ENCODE data around the gene ONECUT3. TPM values are rescaled to one million over a fixed set of nuclear protein-coding genes. Genes with fewer than 3 reads are reported as not detected.

The ONECUT3 gene
- total RNA-seq, 1 experiment from 2014 or later, result not detected

GRCh38 chr19:1810439-1811160, 57.3 kb downstream of the ONECUT3 start:
- no peak overlapping the region for H2AFZ ChIP-seq (ENCODE audit: low read length)

GRCh38 chr19:1811472-1811894, 58.2 kb downstream of the ONECUT3 start:
- no peaks in the 10 kb centered on the region for H3K79me2 ChIP-seq (ENCODE audit: low read length)
- H3K9me2 ChIP-seq (replicated peaks; ENCODE audit: insufficient read depth, low read length), result no peaks in the 10 kb centered on the region
- no peak overlapping the region for H2AFZ ChIP-seq (ENCODE audit: low read length)
- no peaks in the 10 kb centered on the region for H3K9me3 ChIP-seq (ENCODE audit: low read length)
- no peaks in the 10 kb centered on the region for H3K27me3 ChIP-seq (ENCODE audit: low read length)
- H3K9ac ChIP-seq (ENCODE audit: low read length), result peak overlapping the region; percentile 68
- H3K4me1 ChIP-seq (ENCODE audit: low read length), result peaks cover 19% of the 10 kb centered on the region
- H3K4me2 ChIP-seq (ENCODE audit: low read depth, low read length, poor library complexity, severe bottlenecking), result peak overlapping the region; percentile 75
- H3K27ac ChIP-seq (ENCODE audit: low read length), result no peak overlapping the region
- no peak for DNase-seq
- H3K36me3 ChIP-seq (ENCODE audit: insufficient read depth, low read length), result no peaks in the 10 kb centered on the region
- H3K4me3 ChIP-seq (ENCODE audit: low read length), result peak overlapping the region; percentile 61
- H4K20me1 ChIP-seq (ENCODE audit: insufficient read depth, low read depth, low read length), result no peaks in the 10 kb centered on the region

More at GRCh38 chr19:1810439-1811160, 57.3 kb downstream of the ONECUT3 start:
- DNase-seq, result no peak
- Histone ChIP-seq H4K20me1 (ENCODE audit: insufficient read depth, low read depth, low read length) (no peaks in the 10 kb centered on the region), H3K4me1 (ENCODE audit: low read length) (peaks cover 19% of the 10 kb centered on the region), H3K27ac (ENCODE audit: low read length) (no peak overlapping the region), H3K9me2 (replicated peaks; ENCODE audit: insufficient read depth, low read length) (no peaks in the 10 kb centered on the region), H3K27me3 (ENCODE audit: low read length) (no peaks in the 10 kb centered on the region), H3K36me3 (ENCODE audit: insufficient read depth, low read length) (no peaks in the 10 kb centered on the region), H3K4me3 (ENCODE audit: low read length) (no peak overlapping the region), H3K4me2 (ENCODE audit: low read depth, low read length, poor library complexity, severe bottlenecking) (no peak overlapping the region), H3K9me3 (ENCODE audit: low read length) (no peaks in the 10 kb centered on the region), H3K9ac (ENCODE audit: low read length) (no peak overlapping the region), H3K79me2 (ENCODE audit: low read length) (no peaks in the 10 kb centered on the region)

- Histone ChIP-seq H3K36me3 (ENCODE audit: insufficient read depth, low read length) (no peaks in the 10 kb centered on the region), H4K20me1 (ENCODE audit: insufficient read depth, low read depth, low read length) (no peaks in the 10 kb centered on the region), H3K9me3 (ENCODE audit: low read length) (no peaks in the 10 kb centered on the region), H3K9ac (ENCODE audit: low read length) (peak within 1 kb of the TSS; percentile 68), H3K4me2 (ENCODE audit: low read depth, low read length, poor library complexity, severe bottlenecking) (peak within 1 kb of the TSS; percentile 75), H3K27me3 (ENCODE audit: low read length) (no peaks in the 10 kb centered on the region), H3K27ac (ENCODE audit: low read length) (no peak within 1 kb of the TSS; the same call in 1 of the 2 replicates), H3K4me3 (ENCODE audit: low read length) (peak within 1 kb of the TSS; percentile 61), H3K79me2 (ENCODE audit: low read length) (no peaks in the 10 kb centered on the region), H2AFZ (ENCODE audit: low read length) (no peak within 1 kb of the TSS), H3K4me1 (ENCODE audit: low read length) (peaks cover 19% of the 10 kb centered on the region), H3K9me2 (replicated peaks; ENCODE audit: insufficient read depth, low read length) (no peaks in the 10 kb centered on the region)
- DNase-seq, result no peak
Measured at GRCh38 chr19:1811942-1812425, 58.7 kb downstream of the ONECUT3 start, which contains the start of gene ATP8B3. Gene ATP8B3 (minus strand): TSS chr19:1812276. CDS start chr19:1811736, 540 bp downstream.

- H3K4me2 ChIP-seq (ENCODE audit: low read depth, low read length, poor library complexity, severe bottlenecking), result peak overlapping the region; percentile 60
- no peak overlapping the region for H2AFZ ChIP-seq (ENCODE audit: low read length)
- H3K9me2 ChIP-seq (replicated peaks; ENCODE audit: insufficient read depth, low read length), result no peaks in the 10 kb centered on the region
- no peaks in the 10 kb centered on the region for H4K20me1 ChIP-seq (ENCODE audit: insufficient read depth, low read depth, low read length)
- H3K4me3 ChIP-seq (ENCODE audit: low read length), result peak overlapping the region; percentile 54; the same call in 1 of the 2 replicates
- H3K79me2 ChIP-seq (ENCODE audit: low read length), result no peaks in the 10 kb centered on the region
- DNase-seq, result peak; percentile 99
- no peaks in the 10 kb centered on the region for H3K36me3 ChIP-seq (ENCODE audit: insufficient read depth, low read length)
- H3K27me3 ChIP-seq (ENCODE audit: low read length), result no peaks in the 10 kb centered on the region
- no peak overlapping the region for H3K27ac ChIP-seq (ENCODE audit: low read length)
- H3K9ac ChIP-seq (ENCODE audit: low read length), result peak overlapping the region; percentile 67
- peaks cover 19% of the 10 kb centered on the region for H3K4me1 ChIP-seq (ENCODE audit: low read length)
- H3K9me3 ChIP-seq (ENCODE audit: low read length), result no peaks in the 10 kb centered on the region
Measured at GRCh38 chr19:1812426-1813191, 59.3 kb downstream of the ONECUT3 start.

DNA sequence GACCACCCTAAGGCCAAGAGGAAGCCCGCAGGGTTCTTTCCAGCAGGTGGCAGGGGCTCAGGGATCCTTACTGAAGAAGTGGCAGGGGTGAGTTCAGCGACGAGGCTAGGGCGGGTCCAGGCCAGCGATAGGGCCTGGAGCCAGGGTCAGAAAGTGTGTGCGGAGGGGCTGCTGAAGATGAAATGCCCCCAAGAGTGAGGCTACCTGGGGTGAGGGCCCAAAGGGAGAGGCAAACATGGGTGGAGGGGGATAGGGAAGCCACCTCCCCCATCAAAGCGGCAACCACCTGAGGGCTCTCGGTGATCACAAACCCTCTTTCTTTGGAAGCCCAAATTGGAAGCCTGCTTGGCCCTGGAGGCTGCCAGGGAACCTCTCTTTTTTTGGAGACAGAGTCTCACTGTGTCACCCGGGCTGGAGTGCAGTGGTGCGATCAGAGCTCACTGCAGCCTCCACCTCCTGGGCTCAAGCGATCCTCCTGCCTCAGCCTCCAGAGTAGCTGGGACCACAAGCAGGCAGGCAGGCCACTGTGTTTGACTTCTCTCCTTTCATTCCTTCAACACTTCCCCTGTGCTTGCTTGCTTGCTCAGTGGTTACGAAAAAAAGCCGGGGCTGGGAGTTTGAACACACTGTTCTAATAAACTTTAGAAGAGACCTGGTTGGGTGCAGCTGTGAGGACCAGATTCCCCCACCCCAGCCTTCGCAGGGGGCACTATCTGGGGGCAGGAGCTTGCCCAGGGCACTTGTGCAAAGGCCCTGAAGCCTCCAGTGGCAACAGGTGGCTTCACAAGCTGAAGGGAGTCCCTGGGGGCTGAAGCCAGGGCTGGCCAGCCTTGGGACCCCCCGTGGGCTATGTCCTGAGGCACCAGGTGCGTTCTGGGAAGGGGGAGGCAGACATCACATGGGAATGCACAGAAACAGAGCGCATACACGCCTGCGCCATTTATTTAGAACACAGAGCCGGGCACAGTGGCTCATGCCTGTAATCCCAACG, 60.2 kb downstream of the ONECUT3 start:
- H3K4me3 ChIP-seq (ENCODE audit: low read length), result peak overlapping the region; percentile 54; the same call in 1 of the 2 replicates
- peak overlapping the region; percentile 67 for H3K9ac ChIP-seq (ENCODE audit: low read length)
- peak overlapping the region; percentile 60 for H3K4me2 ChIP-seq (ENCODE audit: low read depth, low read length, poor library complexity, severe bottlenecking)
- no peak overlapping the region for H2AFZ ChIP-seq (ENCODE audit: low read length)
- H4K20me1 ChIP-seq (ENCODE audit: insufficient read depth, low read depth, low read length), result no peaks in the 10 kb centered on the region
- H3K36me3 ChIP-seq (ENCODE audit: insufficient read depth, low read length), result no peaks in the 10 kb centered on the region
- H3K27me3 ChIP-seq (ENCODE audit: low read length), result no peaks in the 10 kb centered on the region
- H3K9me2 ChIP-seq (replicated peaks; ENCODE audit: insufficient read depth, low read length), result no peaks in the 10 kb centered on the region
- peaks cover 19% of the 10 kb centered on the region for H3K4me1 ChIP-seq (ENCODE audit: low read length)
- H3K27ac ChIP-seq (ENCODE audit: low read length), result no peak overlapping the region
- no peak for DNase-seq
- no peaks in the 10 kb centered on the region for H3K9me3 ChIP-seq (ENCODE audit: low read length)
- no peaks in the 10 kb centered on the region for H3K79me2 ChIP-seq (ENCODE audit: low read length)

DNA sequence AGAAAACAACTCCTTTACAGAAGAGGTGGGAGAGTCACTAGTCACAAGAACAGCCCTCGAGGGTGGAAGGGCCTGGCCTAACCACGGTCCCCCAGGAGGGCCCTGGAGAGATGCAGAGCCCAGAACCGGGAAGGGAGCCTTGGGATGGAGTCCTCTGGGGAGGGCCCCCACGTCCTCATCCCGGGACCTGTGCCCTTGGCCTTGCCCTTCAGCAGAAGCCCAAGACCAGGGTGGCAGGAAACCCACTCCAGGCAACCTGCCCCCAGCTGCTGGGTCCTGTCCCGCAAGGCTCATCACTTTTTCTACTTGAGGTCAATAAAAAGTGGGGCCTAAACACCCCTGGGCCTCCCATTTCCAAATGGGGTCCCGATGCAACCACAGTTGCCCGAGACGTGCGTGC, 61.1 kb downstream of the ONECUT3 start:
- Histone ChIP-seq H3K4me2 (ENCODE audit: low read depth, low read length, poor library complexity, severe bottlenecking) (no peak overlapping the region), H3K79me2 (ENCODE audit: low read length) (no peaks in the 10 kb centered on the region), H3K9me3 (ENCODE audit: low read length) (no peaks in the 10 kb centered on the region), H3K27ac (ENCODE audit: low read length) (no peak overlapping the region), H3K36me3 (ENCODE audit: insufficient read depth, low read length) (no peaks in the 10 kb centered on the region; the same call in 1 of the 2 replicates), H4K20me1 (ENCODE audit: insufficient read depth, low read depth, low read length) (no peaks in the 10 kb centered on the region), H2AFZ (ENCODE audit: low read length) (no peak overlapping the region), H3K9ac (ENCODE audit: low read length) (no peak overlapping the region), H3K27me3 (ENCODE audit: low read length) (no peaks in the 10 kb centered on the region), H3K9me2 (replicated peaks; ENCODE audit: insufficient read depth, low read length) (no peaks in the 10 kb centered on the region), H3K4me3 (ENCODE audit: low read length) (no peak overlapping the region), H3K4me1 (ENCODE audit: low read length) (peaks cover 19% of the 10 kb centered on the region)
- no peak for DNase-seq

GRCh38 chr19:1814833-1815604, 61.7 kb downstream of the ONECUT3 start:
- H3K27ac ChIP-seq (ENCODE audit: low read length), result no peak overlapping the region
- DNase-seq, result no peak
- no peaks in the 10 kb centered on the region for H3K79me2 ChIP-seq (ENCODE audit: low read length)
- no peak overlapping the region for H3K4me2 ChIP-seq (ENCODE audit: low read depth, low read length, poor library complexity, severe bottlenecking)
- H3K4me1 ChIP-seq (ENCODE audit: low read length), result peaks cover 19% of the 10 kb centered on the region
- no peaks in the 10 kb centered on the region; the same call in 1 of the 2 replicates for H3K36me3 ChIP-seq (ENCODE audit: insufficient read depth, low read length)
- no peaks in the 10 kb centered on the region for H3K9me3 ChIP-seq (ENCODE audit: low read length)
- H2AFZ ChIP-seq (ENCODE audit: low read length), result no peak overlapping the region
- H3K4me3 ChIP-seq (ENCODE audit: low read length), result no peak overlapping the region
- no peaks in the 10 kb centered on the region for H3K9me2 ChIP-seq (replicated peaks; ENCODE audit: insufficient read depth, low read length)
- no peak overlapping the region for H3K9ac ChIP-seq (ENCODE audit: low read length)
- H3K27me3 ChIP-seq (ENCODE audit: low read length), result no peaks in the 10 kb centered on the region
- no peaks in the 10 kb centered on the region for H4K20me1 ChIP-seq (ENCODE audit: insufficient read depth, low read depth, low read length)

All from Karpas-422 (cell line).